Spleen (tissue), 7 donors: ENCODE results near the gene GP1BB.

ENCODE experiments used
- POLR2AphosphoS5 ChIP-seq, 3 donors: sonication (generic); formaldehyde crosslinking; IDR thresholded peaks; one replicate each; pipeline ENCODE4 v1.5.1; 2017; ENCODE audit warnings: antibody characterized with exemption in 3 of 3
- TF ChIP-seq, protein P1 (sequence below), 11 experiments: fragments of 200-600 bp in 7 of 11; fragments of 450-650 bp in 4 of 11; sonication (generic) in 4 of 11; IDR thresholded peaks in 8 of 11; conservative IDR thresholded peaks in 3 of 11; 1 replicate in 7 of 11; 2 replicates in 4 of 11; pipeline versions ENCODE4 v1.4.0 to v1.8.0; 2016 to 2021; ENCODE audit warnings: antibody characterized with exemption in 11 of 11, inconsistent platforms in 4 of 11, mild to moderate bottlenecking in 1 of 11
- donor health status: DM: no; HTN: no; CAD: no; lungs with moderate emphysema.
- donor health status: DM: no; HTN: no; CAD: no.
- donor health status: DM: no; HTN: no; CAD: no.

DNA sequence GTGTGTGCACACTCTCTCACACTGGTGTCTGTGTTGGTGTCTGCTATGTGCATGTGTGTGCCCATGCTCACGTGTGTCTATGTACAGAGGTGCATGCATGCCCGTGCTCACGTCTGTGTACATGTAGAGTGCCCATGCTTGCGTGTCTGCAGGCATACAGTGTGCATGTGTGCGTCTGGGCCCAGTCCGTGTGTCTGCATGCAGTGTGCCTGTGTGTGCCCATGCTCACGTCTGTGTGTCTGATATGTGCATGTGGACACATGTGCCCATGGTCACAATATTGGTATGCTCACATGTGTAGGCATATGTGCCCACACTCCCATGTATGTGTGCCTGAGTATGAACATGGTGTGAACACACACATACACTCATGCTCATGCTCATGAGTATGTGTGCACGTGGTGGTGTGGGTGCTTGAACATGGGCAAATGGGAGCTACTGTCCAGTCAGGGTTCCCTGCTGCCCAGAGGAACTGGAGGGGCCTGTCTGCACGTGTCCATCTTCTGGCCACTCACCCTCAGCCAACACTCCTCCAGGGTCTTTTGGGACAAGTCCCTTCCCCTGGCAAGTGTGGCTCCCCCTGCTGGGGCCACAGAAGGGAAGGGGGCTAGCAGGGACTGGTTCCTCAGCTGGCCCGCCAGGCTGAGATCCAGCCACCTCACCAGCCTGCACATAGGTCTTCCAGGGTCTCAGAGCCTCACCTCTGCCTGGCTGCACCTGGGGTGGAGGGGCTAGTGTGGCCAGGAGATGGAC, 29.9 kb downstream of the GP1BB start:
- TF ChIP-seq, protein P1, sequence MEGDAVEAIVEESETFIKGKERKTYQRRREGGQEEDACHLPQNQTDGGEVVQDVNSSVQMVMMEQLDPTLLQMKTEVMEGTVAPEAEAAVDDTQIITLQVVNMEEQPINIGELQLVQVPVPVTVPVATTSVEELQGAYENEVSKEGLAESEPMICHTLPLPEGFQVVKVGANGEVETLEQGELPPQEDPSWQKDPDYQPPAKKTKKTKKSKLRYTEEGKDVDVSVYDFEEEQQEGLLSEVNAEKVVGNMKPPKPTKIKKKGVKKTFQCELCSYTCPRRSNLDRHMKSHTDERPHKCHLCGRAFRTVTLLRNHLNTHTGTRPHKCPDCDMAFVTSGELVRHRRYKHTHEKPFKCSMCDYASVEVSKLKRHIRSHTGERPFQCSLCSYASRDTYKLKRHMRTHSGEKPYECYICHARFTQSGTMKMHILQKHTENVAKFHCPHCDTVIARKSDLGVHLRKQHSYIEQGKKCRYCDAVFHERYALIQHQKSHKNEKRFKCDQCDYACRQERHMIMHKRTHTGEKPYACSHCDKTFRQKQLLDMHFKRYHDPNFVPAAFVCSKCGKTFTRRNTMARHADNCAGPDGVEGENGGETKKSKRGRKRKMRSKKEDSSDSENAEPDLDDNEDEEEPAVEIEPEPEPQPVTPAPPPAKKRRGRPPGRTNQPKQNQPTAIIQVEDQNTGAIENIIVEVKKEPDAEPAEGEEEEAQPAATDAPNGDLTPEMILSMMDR (IDR thresholded peaks at IDR 0.05 in 8 of 11, conservative IDR thresholded peaks at IDR 0.05 in 3 of 11): no peak
- no peak for TF ChIP-seq POLR2AphosphoS5 (IDR thresholded peaks at IDR 0.05)
